H1 (cell line): ENCODE results near the gene TPSAB1.
"Not testable (repeated sequence)": the region's sequence is repeated elsewhere in the genome, so short reads cannot be mapped to it uniquely, and the experiment has no call there.

ENCODE experiments used
- BRCA1 ChIP-seq: IDR thresholded peaks from 2 replicates; pipeline ENCODE4 v1.6.1; 2012; ENCODE audit warnings: low read depth, low read length, improper control_type of control experiment
- EZH2 ChIP-seq: fragments of 200-600 bp; sonication (generic); IDR thresholded peaks from 2 replicates; pipeline ENCODE4 v1.7.1; 2012; ENCODE audit warnings: low read depth, mild to moderate bottlenecking, moderate library complexity, low read length, inconsistent platforms; ENCODE audit not compliant: severe bottlenecking
- JUND ChIP-seq: IDR thresholded peaks from 2 replicates; pipeline ENCODE4 v1.6.1; 2011; ENCODE audit warnings: mild to moderate bottlenecking, improper control_type of control experiment, low read length
- POLR2A ChIP-seq, 2 experiments: IDR thresholded peaks; 1 replicate in 1 of 2; 2 replicates in 1 of 2; pipeline ENCODE4 v1.6.1; 2011; ENCODE audit warnings: low read depth in 2 of 2, low read length in 2 of 2, mild to moderate bottlenecking in 2 of 2; ENCODE audit errors: control extremely low read depth in 1 of 2
- POLR2AphosphoS5 ChIP-seq: IDR thresholded peaks from 2 replicates; pipeline ENCODE4 v1.6.1; 2011; ENCODE audit warnings: low read depth, low read length
- RAD21 ChIP-seq, 2 experiments: IDR thresholded peaks in 1 of 2; conservative IDR thresholded peaks in 1 of 2; 2 replicates each; pipeline ENCODE4 v1.6.1; 2011; ENCODE audit warnings: low read depth in 2 of 2, low read length in 2 of 2, improper control_type of control experiment in 1 of 2, inconsistent platforms in 1 of 2, mild to moderate bottlenecking in 1 of 2, moderate library complexity in 1 of 2
- RBBP5 ChIP-seq: IDR thresholded peaks from 2 replicates; pipeline ENCODE4 v1.7.1; 2012; ENCODE audit warnings: low read depth, mild to moderate bottlenecking, inconsistent platforms, low read length, moderate library complexity, borderline replicate concordance
- SIN3A ChIP-seq, 2 experiments: IDR thresholded peaks in 1 of 2; conservative IDR thresholded peaks in 1 of 2; 2 replicates each; pipeline ENCODE4 v1.6.1; 2011 to 2012; ENCODE audit warnings: low read length in 2 of 2, improper control_type of control experiment in 1 of 2, low read depth in 1 of 2, mild to moderate bottlenecking in 1 of 2
- TCF12 ChIP-seq: IDR thresholded peaks from 2 replicates; pipeline ENCODE4 v1.6.1; 2011; ENCODE audit warnings: low read depth, mild to moderate bottlenecking, low read length
- YY1 ChIP-seq: IDR thresholded peaks from 2 replicates; pipeline ENCODE4 v1.6.1; 2011; ENCODE audit warnings: low read depth, mild to moderate bottlenecking, low read length
- TF ChIP-seq, protein P1 (sequence below), 3 experiments: IDR thresholded peaks; 1 replicate in 2 of 3; 2 replicates in 1 of 3; pipeline versions ENCODE4 v1.5.1 to v1.6.1; 2011; ENCODE audit warnings: low read length in 3 of 3, mild to moderate bottlenecking in 3 of 3, inconsistent platforms in 2 of 3, low read depth in 1 of 3, moderate library complexity in 1 of 3; ENCODE audit not compliant: insufficient read depth in 1 of 3; ENCODE audit errors: control extremely low read depth in 1 of 3

GRCh38 chr16:1243907-1244850 lies 3.7 kb downstream of the TPSAB1 start:
- TF ChIP-seq, protein P1, sequence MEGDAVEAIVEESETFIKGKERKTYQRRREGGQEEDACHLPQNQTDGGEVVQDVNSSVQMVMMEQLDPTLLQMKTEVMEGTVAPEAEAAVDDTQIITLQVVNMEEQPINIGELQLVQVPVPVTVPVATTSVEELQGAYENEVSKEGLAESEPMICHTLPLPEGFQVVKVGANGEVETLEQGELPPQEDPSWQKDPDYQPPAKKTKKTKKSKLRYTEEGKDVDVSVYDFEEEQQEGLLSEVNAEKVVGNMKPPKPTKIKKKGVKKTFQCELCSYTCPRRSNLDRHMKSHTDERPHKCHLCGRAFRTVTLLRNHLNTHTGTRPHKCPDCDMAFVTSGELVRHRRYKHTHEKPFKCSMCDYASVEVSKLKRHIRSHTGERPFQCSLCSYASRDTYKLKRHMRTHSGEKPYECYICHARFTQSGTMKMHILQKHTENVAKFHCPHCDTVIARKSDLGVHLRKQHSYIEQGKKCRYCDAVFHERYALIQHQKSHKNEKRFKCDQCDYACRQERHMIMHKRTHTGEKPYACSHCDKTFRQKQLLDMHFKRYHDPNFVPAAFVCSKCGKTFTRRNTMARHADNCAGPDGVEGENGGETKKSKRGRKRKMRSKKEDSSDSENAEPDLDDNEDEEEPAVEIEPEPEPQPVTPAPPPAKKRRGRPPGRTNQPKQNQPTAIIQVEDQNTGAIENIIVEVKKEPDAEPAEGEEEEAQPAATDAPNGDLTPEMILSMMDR (IDR thresholded peaks at IDR 0.05; ENCODE audit: control extremely low read depth in 1 of 3, insufficient read depth in 1 of 3, low read depth in 1 of 3, low read length in 3 of 3) = not testable (repeated sequence)
- not testable (repeated sequence) for TF ChIP-seq EZH2; POLR2AphosphoS5; POLR2A (IDR thresholded peaks at IDR 0.05; ENCODE audit: control extremely low read depth in 1 of 2, low read depth in 2 of 2, low read length in 2 of 2); JUND; YY1; RBBP5; TCF12; SIN3A (conservative IDR thresholded peaks at IDR 0.05 in 1 of 2, IDR thresholded peaks at IDR 0.05 in 1 of 2; ENCODE audit: low read depth in 1 of 2, low read length in 2 of 2); RAD21 (IDR thresholded peaks at IDR 0.05 in 1 of 2, conservative IDR thresholded peaks at IDR 0.05 in 1 of 2; ENCODE audit: low read depth in 2 of 2, low read length in 2 of 2); BRCA1
